Panc1 (cell line): ENCODE results near the gene DUS1L.

Source experiments
- CTCF ChIP-seq: fragments of 450-650 bp; IDR thresholded peaks from 2 replicates; pipeline ENCODE4 v1.5.1; 2017; ENCODE audit warnings: mild to moderate bottlenecking
- POLR2AphosphoS5 ChIP-seq: IDR thresholded peaks from 2 replicates; pipeline ENCODE4 v1.6.1; 2012; ENCODE audit warnings: mild to moderate bottlenecking, low read depth, low read length, moderate library complexity
- TCF7L2 ChIP-seq: IDR thresholded peaks from 2 replicates; pipeline ENCODE4 v1.6.1; 2011; ENCODE audit warnings: mild to moderate bottlenecking, low read depth, low read length, inconsistent platforms

DNA sequence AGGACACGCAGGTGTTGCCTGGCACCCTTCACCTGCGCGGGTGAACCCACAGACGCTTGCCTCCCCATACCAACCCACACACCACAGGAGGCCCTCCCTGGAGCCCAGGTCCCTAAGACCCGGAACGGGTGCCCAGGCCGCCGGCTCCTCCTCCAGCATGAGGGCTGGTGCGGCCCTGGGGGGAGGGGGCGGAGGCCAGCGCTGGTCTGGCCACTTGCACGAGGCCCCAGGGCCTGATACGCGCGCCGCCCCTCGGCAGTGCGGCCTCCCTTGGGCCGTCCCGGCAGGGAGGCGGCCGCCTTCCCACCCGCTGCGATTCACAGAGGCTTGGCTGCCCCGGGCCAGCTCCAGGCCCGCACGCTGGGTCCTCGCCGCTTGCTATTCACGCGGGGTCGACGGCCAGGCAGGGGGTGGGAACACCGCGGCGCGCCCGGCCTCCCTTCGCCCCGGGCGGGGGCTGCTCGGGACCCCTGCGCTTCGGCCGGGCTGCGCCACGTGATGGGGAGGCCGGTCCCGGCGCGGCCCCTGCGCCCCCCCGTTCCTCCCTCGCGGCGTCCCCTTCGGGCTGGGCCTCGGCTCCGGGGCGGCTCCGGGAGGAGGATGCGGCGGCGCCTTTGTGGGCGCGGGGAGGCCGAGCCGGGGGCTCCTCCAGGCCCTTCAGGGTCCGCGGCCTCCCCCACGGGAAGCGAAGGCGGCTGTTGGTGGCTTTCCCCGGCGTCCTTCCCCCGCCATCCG, 31.7 kb upstream of the DUS1L start:
- TF ChIP-seq POLR2AphosphoS5 (peak; percentile 41; the same call in 1 of the 2 replicates), CTCF (no peak), TCF7L2 (peak; percentile 80)
